H1 (cell line): ENCODE data around the gene SSU72. TPM values are rescaled to one million over a fixed set of nuclear protein-coding genes. Genes with fewer than 3 reads are reported as not detected.

Experiments used
- CTCF ChIA-PET: fragments of 300-600 bp; sonication (Branson Sonifier 250); formaldehyde crosslinking; loops from one replicate; lab custom pipeline; 2021; ENCODE audit not compliant: partially characterized antibody; lab: Charles Lee
- POLR2A ChIA-PET: fragments of 300-600 bp; sonication (Branson Sonifier 250); formaldehyde crosslinking; loops from one replicate; lab custom pipeline; 2021; ENCODE audit warnings: inconsistent platforms; ENCODE audit not compliant: partially characterized antibody; lab: Charles Lee
- DNase-seq, 2 experiments: peaks; one replicate each; pipeline versions ENCODE4 v3.0.0 to v3.0.0-alpha.2; 2010 to 2022; ENCODE audit warnings: low spot score in 2 of 2, low read depth in 1 of 2, mixed read lengths in 1 of 2
- FAIRE-seq: peaks from 2 replicates; lab custom pipeline; 2011; peaks lifted over from hg19 to GRCh38; lab: Jason Lieb, UNC
- H2AFZ ChIP-seq: 2 replicates; pipeline ENCODE4 v1.8.1; 2012; ENCODE audit warnings: low read length, inconsistent platforms
- H2AK5ac ChIP-seq: 2 replicates; pipeline ENCODE4 v1.6.1; 2013; ENCODE audit warnings: low read depth, low read length
- H2BK120ac ChIP-seq: replicated peaks from 2 replicates; pipeline ENCODE3; 2013; ENCODE audit warnings: low read depth, low read length, inconsistent platforms
- H2BK12ac ChIP-seq: 2 replicates; pipeline ENCODE4 v1.6.1; 2013; ENCODE audit warnings: low read depth, low read length
- H2BK15ac ChIP-seq: 2 replicates; pipeline ENCODE4 v1.6.1; 2013; ENCODE audit warnings: low read length
- H2BK20ac ChIP-seq: 2 replicates; pipeline ENCODE4 v1.6.1; 2013; ENCODE audit warnings: low read length
- H2BK5ac ChIP-seq: 2 replicates; pipeline ENCODE4 v1.6.1; 2013; ENCODE audit warnings: low read depth, low read length
- H3K14ac ChIP-seq: 2 replicates; pipeline ENCODE4 v1.6.1; 2013; ENCODE audit warnings: inconsistent platforms; ENCODE audit not compliant: insufficient read length
- H3K18ac ChIP-seq: 2 replicates; pipeline ENCODE4 v1.6.1; 2013; ENCODE audit warnings: low read length; ENCODE audit errors: extremely low read depth
- H3K23ac ChIP-seq: 2 replicates; pipeline ENCODE4 v1.6.1; 2013; ENCODE audit warnings: inconsistent platforms; ENCODE audit not compliant: insufficient read length
- H3K23me2 ChIP-seq: 2 replicates; pipeline ENCODE4 v1.6.1; 2013; ENCODE audit warnings: low read depth, low read length
- H3K27ac ChIP-seq: 2 replicates; pipeline ENCODE4 v1.6.1; 2011; ENCODE audit warnings: low read depth, low read length, inconsistent platforms
- H3K27me3 ChIP-seq, 4 experiments: replicated peaks in 1 of 4; 1 replicate in 1 of 4; 2 replicates in 3 of 4; pipeline versions ENCODE4 v1.6.1 to v1.8.1; 2011 to 2013; ENCODE audit warnings: low read length in 3 of 4, mild to moderate bottlenecking in 3 of 4, inconsistent platforms in 2 of 4, mixed read lengths in 2 of 4, moderate library complexity in 1 of 4; ENCODE audit not compliant: control insufficient read depth in 3 of 4, insufficient read depth in 3 of 4; ENCODE audit errors: extremely low read depth in 1 of 4
- H3K36me3 ChIP-seq, 4 experiments: 2 replicates each; pipeline versions ENCODE4 v1.6.1 to v1.8.1; 2011 to 2013; ENCODE audit warnings: mild to moderate bottlenecking in 4 of 4, low read length in 3 of 4, moderate library complexity in 2 of 4, control low read depth in 1 of 4, inconsistent platforms in 1 of 4; ENCODE audit not compliant: insufficient read depth in 4 of 4, control insufficient read depth in 2 of 4
- H3K4ac ChIP-seq: replicated peaks from 2 replicates; pipeline ENCODE3; 2013; ENCODE audit warnings: low read length, low read depth, mixed read lengths, inconsistent platforms; ENCODE audit not compliant: insufficient read length
- H3K4me1 ChIP-seq, 4 experiments: replicated peaks in 1 of 4; 1 replicate in 1 of 4; 2 replicates in 3 of 4; pipeline versions ENCODE4 v1.6.1 to v1.8.1; 2011 to 2013; ENCODE audit warnings: low read length in 3 of 4, inconsistent platforms in 2 of 4, mixed read lengths in 1 of 4; ENCODE audit not compliant: insufficient read depth in 4 of 4, control insufficient read depth in 3 of 4
- H3K4me2 ChIP-seq, 2 experiments: 2 replicates each; pipeline versions ENCODE4 v1.6.1 to v1.8.1; 2011 to 2013; ENCODE audit warnings: low read depth in 2 of 2, low read length in 2 of 2, control low read depth in 1 of 2, inconsistent platforms in 1 of 2, mild to moderate bottlenecking in 1 of 2; ENCODE audit not compliant: insufficient read depth in 1 of 2
- H3K4me3 ChIP-seq, 4 experiments: fragments of 200-600, 300-600 bp in 1 of 4; sonication (generic), shearing (Covaris generic), sonication (Bioruptor Twin) in 1 of 4; 2 replicates each; pipeline versions ENCODE4 v1.5.1 to v1.8.1; 2011 to 2016; ENCODE audit warnings: low read length in 4 of 4, low read depth in 3 of 4, control low read depth in 2 of 4, inconsistent platforms in 2 of 4, mild to moderate bottlenecking in 2 of 4, mixed read lengths in 1 of 4, moderate library complexity in 1 of 4; ENCODE audit not compliant: insufficient read depth in 2 of 4; ENCODE audit errors: extremely low read depth in 1 of 4
- H3K56ac ChIP-seq: replicated peaks from 2 replicates; pipeline ENCODE3; 2013; ENCODE audit warnings: low read depth, mild to moderate bottlenecking, mixed read lengths, low read length, inconsistent platforms; ENCODE audit not compliant: insufficient read length
- H3K79me1 ChIP-seq: 2 replicates; pipeline ENCODE4 v1.6.1; 2013; ENCODE audit warnings: low read depth, low read length, control low read depth
- H3K79me2 ChIP-seq, 2 experiments: 2 replicates each; pipeline versions ENCODE4 v1.6.1 to v1.8.1; 2012 to 2013; ENCODE audit warnings: low read length in 2 of 2, mild to moderate bottlenecking in 2 of 2, inconsistent platforms in 1 of 2; ENCODE audit not compliant: insufficient read depth in 2 of 2, control insufficient read depth in 1 of 2
- H3K9ac ChIP-seq, 4 experiments: replicated peaks in 1 of 4; 1 replicate in 1 of 4; 2 replicates in 3 of 4; pipeline versions ENCODE4 v1.6.1 to v1.8.1; 2011 to 2013; ENCODE audit warnings: low read depth in 3 of 4, low read length in 3 of 4, control low read depth in 2 of 4, mild to moderate bottlenecking in 2 of 4, moderate library complexity in 2 of 4, inconsistent platforms in 1 of 4; ENCODE audit errors: extremely low read depth in 1 of 4
- H3K9me3 ChIP-seq, 2 experiments: 2 replicates each; pipeline versions ENCODE4 v1.6.1 to v1.8.1; 2012 to 2013; ENCODE audit warnings: mild to moderate bottlenecking in 2 of 2, moderate library complexity in 2 of 2, control low read depth in 1 of 2, inconsistent platforms in 1 of 2, low read depth in 1 of 2, low read length in 1 of 2, mixed read lengths in 1 of 2; ENCODE audit not compliant: insufficient read depth in 2 of 2
- H4K20me1 ChIP-seq, 2 experiments: replicated peaks in 1 of 2; 2 replicates each; pipeline versions ENCODE3 to v1.8.1; 2011 to 2013; ENCODE audit warnings: inconsistent platforms in 2 of 2, low read length in 2 of 2, mild to moderate bottlenecking in 1 of 2; ENCODE audit not compliant: insufficient read depth in 2 of 2, control insufficient read depth in 1 of 2
- H4K5ac ChIP-seq: 2 replicates; pipeline ENCODE4 v1.6.1; 2013; ENCODE audit warnings: low read length, low read depth, mixed read lengths, inconsistent platforms; ENCODE audit not compliant: insufficient read length
- H4K8ac ChIP-seq: 2 replicates; pipeline ENCODE4 v1.8.0; 2013; ENCODE audit warnings: mild to moderate bottlenecking, moderate library complexity, low read length, inconsistent platforms; ENCODE audit not compliant: insufficient read depth; ENCODE audit errors: extremely low read depth
- H4K91ac ChIP-seq: replicated peaks from 2 replicates; pipeline ENCODE3; 2013; ENCODE audit warnings: low read length, mixed read lengths, inconsistent platforms; ENCODE audit not compliant: insufficient read length
- CREB1 ChIP-seq: IDR thresholded peaks from 2 replicates; pipeline ENCODE4 v1.6.1; 2012; ENCODE audit warnings: inconsistent platforms
- CTBP2 ChIP-seq: IDR thresholded peaks from 2 replicates; pipeline ENCODE4 v1.7.0; 2011; ENCODE audit warnings: borderline replicate concordance, mild to moderate bottlenecking, moderate library complexity, mixed read lengths, low read length; ENCODE audit not compliant: insufficient read depth, insufficient read length
- POU5F1 ChIP-seq: IDR thresholded peaks from 2 replicates; pipeline ENCODE4 v1.6.1; 2011; ENCODE audit warnings: low read depth, mild to moderate bottlenecking, low read length, moderate library complexity
- RBBP5 ChIP-seq: IDR thresholded peaks from 2 replicates; pipeline ENCODE4 v1.7.1; 2012; ENCODE audit warnings: low read depth, mild to moderate bottlenecking, inconsistent platforms, low read length, moderate library complexity, borderline replicate concordance
- RFX5 ChIP-seq: IDR thresholded peaks from 2 replicates; pipeline ENCODE4 v1.6.1; 2011; ENCODE audit warnings: low read depth, low read length, improper control_type of control experiment, borderline replicate concordance
- RNF2 ChIP-seq: fragments of 200-900, 300-1000 bp; sonication (generic); IDR thresholded peaks from 2 replicates; pipeline ENCODE4 v1.7.1; 2016; ENCODE audit warnings: borderline replicate concordance, low read depth, mild to moderate bottlenecking, antibody characterized with exemption, low read length; ENCODE audit not compliant: poor library complexity, severe bottlenecking; ENCODE audit errors: missing control alignments
- SRF ChIP-seq: IDR thresholded peaks from 2 replicates; pipeline ENCODE4 v1.6.1; 2011; ENCODE audit warnings: mild to moderate bottlenecking, low read depth, low read length, moderate library complexity
- SUZ12 ChIP-seq: fragments of 200-600 bp; sonication (generic); IDR thresholded peaks from 2 replicates; pipeline ENCODE4 v1.6.1; 2012; ENCODE audit warnings: mild to moderate bottlenecking, inconsistent platforms, low read length, moderate library complexity, mixed read lengths
- ZNF274 ChIP-seq: IDR thresholded peaks from 2 replicates; pipeline ENCODE4 v1.7.0; 2012; ENCODE audit warnings: low read length, borderline replicate concordance; ENCODE audit errors: extremely low read depth
- WGBS, 2 experiments: shearing (Covaris generic) in 1 of 2; methylation state at CpG; one replicate each; pipeline versions ENCODE4 v1.1.6 to v1.1.7; 2013 to 2015; ENCODE audit warnings: low lambda C conversion rate in 2 of 2, mixed read lengths in 2 of 2, inconsistent platforms in 1 of 2, low coverage in 1 of 2, missing lambda C conversion rate in 1 of 2; ENCODE audit not compliant: insufficient replicate concordance in 2 of 2, insufficient coverage in 1 of 2, insufficient read length in 1 of 2; ENCODE audit errors: extremely low coverage in 1 of 2, missing lambda C conversion rate in 1 of 2; 5-methylcytosine and 5-hydroxymethylcytosine counted together
- polyA plus RNA-seq, 7 experiments: library from polyadenylated mRNA; depleted of rRNA in 3 of 7; stranded (reverse) in 5 of 7; unstranded in 2 of 7; fragments of >200 nt in 5 of 7; fragments of 200-250 nt in 2 of 7; gene quantifications; 1 replicate in 5 of 7; 2 replicates in 1 of 7; 4 replicates in 1 of 7; pipeline versions ENCODE4 v1.2.1 to v1.2.3, GENCODE V29; 2011 to 2013; ENCODE audit warnings: missing spikeins in 2 of 7, mixed read lengths in 2 of 7
- total RNA-seq: library from RNA; stranded (reverse); fragmentation: NEBNext Ultra II Directional; extraction: Animal tissue kit (Norgen Biotek cat#: 25700); gene quantifications from 2 replicates; pipeline ENCODE4 v1.2.1, GENCODE V29; 2021

The SSU72 gene
- total and polyA plus RNA-seq, 2 of the 8 experiments (the other 6 are each of a cell fraction or from before 2014, with no cell fraction given): 110 to 165 TPM

DNA sequence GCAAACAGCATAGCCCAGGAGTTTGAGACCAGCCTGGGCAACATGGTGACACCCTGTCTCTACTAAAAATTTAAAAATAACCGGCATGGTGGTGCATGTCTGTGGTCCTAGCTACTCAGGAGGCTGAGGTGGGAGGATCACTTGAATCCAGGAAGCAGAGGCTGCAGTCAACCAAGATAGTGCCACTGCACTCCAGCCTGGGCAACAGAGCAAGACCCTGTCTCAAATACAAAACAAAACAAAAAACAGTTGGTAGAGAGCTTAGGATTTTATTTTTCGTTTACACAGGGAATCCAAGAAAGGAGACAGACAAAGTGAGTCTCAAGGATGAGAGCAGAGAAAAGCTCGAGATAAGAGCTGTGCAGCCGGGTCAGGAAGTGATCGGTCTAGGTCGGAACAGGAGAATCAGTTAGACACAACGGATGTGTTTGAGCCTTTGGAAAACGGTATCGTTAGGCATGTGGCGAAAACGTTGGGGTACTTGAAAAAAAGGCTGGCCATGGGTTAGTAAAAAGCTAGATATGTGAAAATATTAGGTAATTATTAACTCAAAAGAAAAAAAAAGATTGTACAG lies 38.9 kb upstream of the SSU72 start:
- Histone ChIP-seq H4K20me1 (peaks cover 6 to 20% of the 10 kb centered on the region in 2 experiments), H3K36me3 (no peaks in the 10 kb centered on the region), H3K9me3 (no peaks in the 10 kb centered on the region), H3K27ac (no peak overlapping the region), H4K8ac (no peak overlapping the region), H4K91ac (no peak overlapping the region), H2BK15ac (no peak overlapping the region), H3K23ac (no peak overlapping the region), H3K27me3 (no peaks in the 10 kb centered on the region; a peak in 1 of 7 replicates), H3K79me1 (peaks cover 3% of the 10 kb centered on the region), H4K5ac (no peak overlapping the region), H3K18ac (no peak overlapping the region), H3K56ac (no peak overlapping the region), H3K4ac (no peak overlapping the region), H3K9ac (no peak overlapping the region), H3K14ac (no peak overlapping the region), H3K79me2 (peaks cover 0 to 13% of the 10 kb centered on the region in 2 experiments; a peak in 2 of 4 replicates), H2AFZ (no peak overlapping the region), H2BK5ac (no peak overlapping the region), H2BK12ac (no peak overlapping the region), H2BK20ac (no peak overlapping the region), H2BK120ac (no peak overlapping the region), H3K4me2 (peak overlapping the region in 1 of 2 experiments; percentile 62; a peak in 1 of 4 replicates), H3K23me2 (peaks cover 6% of the 10 kb centered on the region; the same call in 1 of the 2 replicates), H3K4me1 (peaks cover 0 to 13% (median 5%) of the 10 kb centered on the region in 4 experiments; a peak in 5 of 7 replicates), H2AK5ac (no peak overlapping the region), H3K4me3 (0 out of 8 replicates have a peak overlapping the region, but pooled peaks of 1 of the 4 experiments have one; percentile 97)
- WGBS, 2 experiments: 82% methylated on average over 11 of the region's 11 CpGs; no CpG with 5 or more reads in 1 of the 2 experiments
- ChIA-PET POLR2A (interaction anchor here (0.7 to 4.6 kb wide), 7 partner anchors 9 to 261 kb away, joined by 3 to 34 read pairs (median 10); partner anchors contain the start of genes MMP23B and SSU72), CTCF (interaction anchor here (1.0 to 2.2 kb wide), 7 partner anchors 11 to 72 kb away, joined by 3 to 10 read pairs (median 6); no protein-coding TSS in a partner anchor)
- DNase-seq: no peak
- FAIRE-seq: no peak
- TF ChIP-seq CTBP2 (no peak), RFX5 (no peak), CREB1 (no peak), POU5F1 (no peak), RNF2 (no peak), RBBP5 (no peak), SUZ12 (no peak), ZNF274 (no peak), SRF (no peak)
